B cell (primary cell): ENCODE results near the gene BAMBI.
"Not testable (repeated sequence)": the region's sequence is repeated elsewhere in the genome, so short reads cannot be mapped to it uniquely, and the experiment has no call there.

Experiments
- EZH2 ChIP-seq: IDR thresholded peaks from 2 replicates; pipeline ENCODE4 v1.6.1; 2012; ENCODE audit warnings: borderline replicate concordance, low read depth, mild to moderate bottlenecking, moderate library complexity, low read length; ENCODE audit not compliant: insufficient read depth, poor library complexity, severe bottlenecking
- TF ChIP-seq, protein P1 (sequence below): fragments of 200-600 bp; IDR thresholded peaks from one replicate; pipeline ENCODE4 v1.8.0; 2022; ENCODE audit warnings: antibody characterized with exemption, mild to moderate bottlenecking

DNA sequence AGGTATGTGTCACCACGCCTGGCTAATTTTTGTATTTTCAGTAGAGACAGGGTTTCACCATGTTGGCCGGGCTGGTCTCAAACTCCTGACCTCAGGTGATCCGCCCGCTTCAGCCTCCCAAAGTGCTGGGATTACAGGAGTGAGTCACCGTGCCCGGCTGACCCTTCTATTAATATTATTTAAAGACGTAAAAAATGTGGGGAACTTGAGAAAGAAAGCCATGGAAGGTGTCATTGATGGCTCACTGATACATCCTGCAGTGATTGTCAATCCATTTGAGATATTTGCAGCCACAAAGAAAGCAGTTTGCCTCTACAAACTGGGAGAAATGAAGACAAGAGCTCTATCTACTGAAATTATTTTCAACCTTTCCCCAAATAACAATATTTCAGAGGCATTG, 18.5 kb upstream of the BAMBI start:
- TF ChIP-seq, protein P1, sequence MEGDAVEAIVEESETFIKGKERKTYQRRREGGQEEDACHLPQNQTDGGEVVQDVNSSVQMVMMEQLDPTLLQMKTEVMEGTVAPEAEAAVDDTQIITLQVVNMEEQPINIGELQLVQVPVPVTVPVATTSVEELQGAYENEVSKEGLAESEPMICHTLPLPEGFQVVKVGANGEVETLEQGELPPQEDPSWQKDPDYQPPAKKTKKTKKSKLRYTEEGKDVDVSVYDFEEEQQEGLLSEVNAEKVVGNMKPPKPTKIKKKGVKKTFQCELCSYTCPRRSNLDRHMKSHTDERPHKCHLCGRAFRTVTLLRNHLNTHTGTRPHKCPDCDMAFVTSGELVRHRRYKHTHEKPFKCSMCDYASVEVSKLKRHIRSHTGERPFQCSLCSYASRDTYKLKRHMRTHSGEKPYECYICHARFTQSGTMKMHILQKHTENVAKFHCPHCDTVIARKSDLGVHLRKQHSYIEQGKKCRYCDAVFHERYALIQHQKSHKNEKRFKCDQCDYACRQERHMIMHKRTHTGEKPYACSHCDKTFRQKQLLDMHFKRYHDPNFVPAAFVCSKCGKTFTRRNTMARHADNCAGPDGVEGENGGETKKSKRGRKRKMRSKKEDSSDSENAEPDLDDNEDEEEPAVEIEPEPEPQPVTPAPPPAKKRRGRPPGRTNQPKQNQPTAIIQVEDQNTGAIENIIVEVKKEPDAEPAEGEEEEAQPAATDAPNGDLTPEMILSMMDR: not testable (repeated sequence)
- TF ChIP-seq EZH2: not testable (repeated sequence)
